Neural cell (in vitro differentiated cells): Measurements from ENCODE around the gene RILP.

Experiments
- EP300 ChIP-seq: fragments of 450-650 bp; conservative IDR thresholded peaks from 2 replicates; pipeline ENCODE4 v1.6.1; 2014; ENCODE audit warnings: antibody characterized with exemption, mild to moderate bottlenecking, moderate library complexity; ENCODE audit not compliant: poor library complexity, severe bottlenecking
- EZH2 ChIP-seq: fragments of 200-600, 300-800 bp; shearing (Covaris generic), sonication (generic); IDR thresholded peaks from 2 replicates; pipeline ENCODE4 v1.6.1; 2014; ENCODE audit warnings: antibody characterized with exemption, low read length, borderline replicate concordance, mild to moderate bottlenecking; ENCODE audit not compliant: insufficient read depth, poor library complexity, severe bottlenecking
- MXI1 ChIP-seq: fragments of 450-650 bp; conservative IDR thresholded peaks from 2 replicates; pipeline ENCODE4 v1.6.1; 2014; ENCODE audit warnings: antibody characterized with exemption, mild to moderate bottlenecking; ENCODE audit not compliant: poor library complexity, severe bottlenecking
- POLR2AphosphoS5 ChIP-seq: IDR thresholded peaks from 2 replicates; pipeline ENCODE4 v1.6.1; 2012
- RAD21 ChIP-seq: fragments of 450-650 bp; conservative IDR thresholded peaks from 2 replicates; pipeline ENCODE4 v1.6.1; 2014; ENCODE audit warnings: antibody characterized with exemption, mild to moderate bottlenecking, moderate library complexity
- TAF1 ChIP-seq: IDR thresholded peaks from 2 replicates; pipeline ENCODE4 v1.6.1; 2012; ENCODE audit warnings: low read depth
- TF ChIP-seq, protein P1 (sequence below): fragments of 450-650 bp; IDR thresholded peaks from 2 replicates; pipeline ENCODE4 v1.5.1; 2014; ENCODE audit warnings: antibody characterized with exemption, mild to moderate bottlenecking, moderate library complexity; ENCODE audit not compliant: poor library complexity, severe bottlenecking
- TF ChIP-seq, protein P2 (sequence below): IDR thresholded peaks from 2 replicates; pipeline ENCODE4 v1.6.1; 2012; ENCODE audit warnings: borderline replicate concordance

DNA sequence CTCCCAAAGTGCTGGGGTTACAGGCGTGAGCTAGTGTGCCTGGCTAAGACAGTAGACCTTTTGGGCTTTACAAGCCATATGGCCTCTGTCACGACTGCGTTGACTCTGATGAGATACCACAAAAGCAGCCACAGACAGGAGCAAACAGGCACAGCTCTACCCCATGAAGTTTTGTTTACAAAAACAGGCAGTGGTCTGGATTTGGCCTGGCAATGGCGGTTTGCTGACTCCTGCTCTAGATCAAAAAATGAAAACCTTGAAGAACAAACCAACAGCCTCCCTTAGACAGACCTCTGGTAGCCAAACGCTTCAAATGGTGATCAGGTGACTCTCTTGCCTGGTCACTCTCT is 41.7 kb downstream of the RILP start:
- TF ChIP-seq, protein P1, sequence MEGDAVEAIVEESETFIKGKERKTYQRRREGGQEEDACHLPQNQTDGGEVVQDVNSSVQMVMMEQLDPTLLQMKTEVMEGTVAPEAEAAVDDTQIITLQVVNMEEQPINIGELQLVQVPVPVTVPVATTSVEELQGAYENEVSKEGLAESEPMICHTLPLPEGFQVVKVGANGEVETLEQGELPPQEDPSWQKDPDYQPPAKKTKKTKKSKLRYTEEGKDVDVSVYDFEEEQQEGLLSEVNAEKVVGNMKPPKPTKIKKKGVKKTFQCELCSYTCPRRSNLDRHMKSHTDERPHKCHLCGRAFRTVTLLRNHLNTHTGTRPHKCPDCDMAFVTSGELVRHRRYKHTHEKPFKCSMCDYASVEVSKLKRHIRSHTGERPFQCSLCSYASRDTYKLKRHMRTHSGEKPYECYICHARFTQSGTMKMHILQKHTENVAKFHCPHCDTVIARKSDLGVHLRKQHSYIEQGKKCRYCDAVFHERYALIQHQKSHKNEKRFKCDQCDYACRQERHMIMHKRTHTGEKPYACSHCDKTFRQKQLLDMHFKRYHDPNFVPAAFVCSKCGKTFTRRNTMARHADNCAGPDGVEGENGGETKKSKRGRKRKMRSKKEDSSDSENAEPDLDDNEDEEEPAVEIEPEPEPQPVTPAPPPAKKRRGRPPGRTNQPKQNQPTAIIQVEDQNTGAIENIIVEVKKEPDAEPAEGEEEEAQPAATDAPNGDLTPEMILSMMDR, result no peak
- TF ChIP-seq, protein P2, sequence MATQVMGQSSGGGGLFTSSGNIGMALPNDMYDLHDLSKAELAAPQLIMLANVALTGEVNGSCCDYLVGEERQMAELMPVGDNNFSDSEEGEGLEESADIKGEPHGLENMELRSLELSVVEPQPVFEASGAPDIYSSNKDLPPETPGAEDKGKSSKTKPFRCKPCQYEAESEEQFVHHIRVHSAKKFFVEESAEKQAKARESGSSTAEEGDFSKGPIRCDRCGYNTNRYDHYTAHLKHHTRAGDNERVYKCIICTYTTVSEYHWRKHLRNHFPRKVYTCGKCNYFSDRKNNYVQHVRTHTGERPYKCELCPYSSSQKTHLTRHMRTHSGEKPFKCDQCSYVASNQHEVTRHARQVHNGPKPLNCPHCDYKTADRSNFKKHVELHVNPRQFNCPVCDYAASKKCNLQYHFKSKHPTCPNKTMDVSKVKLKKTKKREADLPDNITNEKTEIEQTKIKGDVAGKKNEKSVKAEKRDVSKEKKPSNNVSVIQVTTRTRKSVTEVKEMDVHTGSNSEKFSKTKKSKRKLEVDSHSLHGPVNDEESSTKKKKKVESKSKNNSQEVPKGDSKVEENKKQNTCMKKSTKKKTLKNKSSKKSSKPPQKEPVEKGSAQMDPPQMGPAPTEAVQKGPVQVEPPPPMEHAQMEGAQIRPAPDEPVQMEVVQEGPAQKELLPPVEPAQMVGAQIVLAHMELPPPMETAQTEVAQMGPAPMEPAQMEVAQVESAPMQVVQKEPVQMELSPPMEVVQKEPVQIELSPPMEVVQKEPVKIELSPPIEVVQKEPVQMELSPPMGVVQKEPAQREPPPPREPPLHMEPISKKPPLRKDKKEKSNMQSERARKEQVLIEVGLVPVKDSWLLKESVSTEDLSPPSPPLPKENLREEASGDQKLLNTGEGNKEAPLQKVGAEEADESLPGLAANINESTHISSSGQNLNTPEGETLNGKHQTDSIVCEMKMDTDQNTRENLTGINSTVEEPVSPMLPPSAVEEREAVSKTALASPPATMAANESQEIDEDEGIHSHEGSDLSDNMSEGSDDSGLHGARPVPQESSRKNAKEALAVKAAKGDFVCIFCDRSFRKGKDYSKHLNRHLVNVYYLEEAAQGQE, result no peak
- TF ChIP-seq POLR2AphosphoS5 (no peak), TAF1 (no peak), EP300 (no peak), RAD21 (no peak), EZH2 (no peak), MXI1 (no peak)
